CD14-positive monocyte (primary cell): Measurements from ENCODE around the gene PTRH1. TPM values are rescaled to one million over a fixed set of nuclear protein-coding genes. Genes with fewer than 3 reads are reported as not detected.

Experiments used
- DNase-seq, 3 donors: peaks; one replicate each; pipeline ENCODE4 v3.0.0-alpha.2; 2011 to 2022
- H2AFZ ChIP-seq: 2 replicates; pipeline ENCODE4 v1.6.0; 2012; ENCODE audit warnings: mild to moderate bottlenecking, low read depth, low read length, inconsistent platforms; ENCODE audit not compliant: insufficient read depth, poor library complexity, severe bottlenecking
- H3K27ac ChIP-seq, 2 donors: 1 replicate in 1 of 2; 2 replicates in 1 of 2; pipeline ENCODE4 v1.5.1; 2012 to 2013; ENCODE audit warnings: low read length in 2 of 2, control low read depth in 1 of 2, inconsistent platforms in 1 of 2, low read depth in 1 of 2, mild to moderate bottlenecking in 1 of 2
- H3K27me3 ChIP-seq, 2 donors: one replicate each; pipeline versions ENCODE4 v1.6.0 to v1.6.1; 2011 to 2013; ENCODE audit warnings: low read length in 2 of 2; ENCODE audit not compliant: control insufficient read depth in 2 of 2, insufficient read depth in 2 of 2
- H3K36me3 ChIP-seq, 2 donors: replicated peaks in 1 of 2; 1 replicate in 1 of 2; 2 replicates in 1 of 2; pipeline versions ENCODE4 v1.5.1 to v1.6.1; 2012 to 2013; ENCODE audit warnings: low read length in 2 of 2, control low read depth in 1 of 2, inconsistent platforms in 1 of 2, mild to moderate bottlenecking in 1 of 2; ENCODE audit not compliant: insufficient read depth in 2 of 2, control insufficient read depth in 1 of 2
- H3K4me1 ChIP-seq, 2 donors: 1 replicate in 1 of 2; 2 replicates in 1 of 2; pipeline versions ENCODE4 v1.5.1 to v1.6.1; 2012 to 2013; ENCODE audit warnings: low read length in 2 of 2, control low read depth in 1 of 2, inconsistent platforms in 1 of 2, mild to moderate bottlenecking in 1 of 2, moderate library complexity in 1 of 2; ENCODE audit not compliant: insufficient read depth in 2 of 2, control insufficient read depth in 1 of 2
- H3K4me2 ChIP-seq: replicated peaks from 2 replicates; pipeline ENCODE3; 2012; ENCODE audit warnings: low read length, moderate library complexity, mild to moderate bottlenecking; ENCODE audit not compliant: poor library complexity, severe bottlenecking; ENCODE audit errors: extremely low read depth
- H3K4me3 ChIP-seq, 3 experiments: fragments of 200-600 bp in 1 of 3; sonication (generic) in 1 of 3; replicated peaks in 1 of 3; 1 replicate in 2 of 3; 2 replicates in 1 of 3; pipeline ENCODE4 v1.5.1; 2011 to 2013; ENCODE audit warnings: low read length in 3 of 3, mild to moderate bottlenecking in 3 of 3, control low read depth in 2 of 3, low read depth in 2 of 3, inconsistent platforms in 1 of 3, moderate library complexity in 1 of 3
- H3K79me2 ChIP-seq: 2 replicates; pipeline ENCODE4 v1.6.0; 2012; ENCODE audit warnings: mild to moderate bottlenecking, control low read depth, inconsistent platforms, low read length, moderate library complexity; ENCODE audit not compliant: insufficient read depth
- H3K9ac ChIP-seq: 2 replicates; pipeline ENCODE4 v1.6.0; 2017; ENCODE audit warnings: low read length, mild to moderate bottlenecking; ENCODE audit not compliant: insufficient read depth, poor library complexity, severe bottlenecking
- H3K9me3 ChIP-seq, 2 donors: replicated peaks in 1 of 2; 1 replicate in 1 of 2; 2 replicates in 1 of 2; pipeline versions ENCODE4 v1.5.1 to v1.6.1; 2012 to 2013; ENCODE audit warnings: low read length in 2 of 2, control low read depth in 1 of 2; ENCODE audit not compliant: control insufficient read depth in 1 of 2, insufficient read depth in 1 of 2
- H4K20me1 ChIP-seq: 2 replicates; pipeline ENCODE4 v1.6.0; 2012; ENCODE audit warnings: mild to moderate bottlenecking, low read length, control low read depth, moderate library complexity; ENCODE audit not compliant: insufficient read depth
- H3K27ac Mint-ChIP-seq, 7 donors: one replicate each; pipeline ENCODE4 v1.8.0; 2020; ENCODE audit warnings: mild to moderate bottlenecking in 7 of 7, mixed read lengths in 7 of 7, moderate library complexity in 6 of 7, inconsistent platforms in 2 of 7
- H3K27me3 Mint-ChIP-seq, 3 donors: one replicate each; pipeline ENCODE4 v1.8.0; 2021 to 2022; ENCODE audit warnings: low read depth in 3 of 3, mild to moderate bottlenecking in 3 of 3, mixed read lengths in 3 of 3, moderate library complexity in 3 of 3, inconsistent platforms in 1 of 3
- H3K36me3 Mint-ChIP-seq, 2 donors: one replicate each; pipeline ENCODE4 v1.8.0; 2020; ENCODE audit warnings: mixed read lengths in 2 of 2, inconsistent platforms in 1 of 2, mild to moderate bottlenecking in 1 of 2
- H3K4me1 Mint-ChIP-seq: one replicate; pipeline ENCODE4 v1.8.0; 2020; ENCODE audit warnings: mild to moderate bottlenecking, mixed read lengths
- H3K4me3 Mint-ChIP-seq, 2 donors: one replicate each; pipeline ENCODE4 v1.8.0; 2020; ENCODE audit warnings: mild to moderate bottlenecking in 2 of 2, mixed read lengths in 2 of 2, moderate library complexity in 1 of 2
- H3K9me3 Mint-ChIP-seq, 7 donors: one replicate each; pipeline ENCODE4 v1.8.0; 2020 to 2022; ENCODE audit warnings: mixed read lengths in 7 of 7, mild to moderate bottlenecking in 6 of 7, moderate library complexity in 6 of 7, inconsistent platforms in 2 of 7
- WGBS: methylation state at CpG from one replicate; pipeline ENCODE4 v1.1.5; 2013; ENCODE audit warnings: missing lambda C conversion rate; ENCODE audit not compliant: insufficient coverage; 5-methylcytosine and 5-hydroxymethylcytosine counted together
- intact Hi-C, 2 donors: fragments of 100-400 bp; cut with micrococcal nuclease; formaldehyde crosslinking; loops; one replicate each; pipeline versions ENCODE4 v1.15.0 to v1.15.1; 2023
- polyA plus RNA-seq, 3 donors: library from polyadenylated mRNA; depleted of rRNA in 1 of 3; unstranded in 2 of 3; stranded (reverse) in 1 of 3; fragments of 300-500 nt in 2 of 3; fragments of >200 nt in 1 of 3; fragmentation: Illumina TruSeq in 2 of 3; gene quantifications; 1 replicate in 2 of 3; 2 replicates in 1 of 3; pipeline ENCODE4 v1.2.3, GENCODE V29; 2012 to 2021
- TF ChIP-seq, protein P1 (sequence below): fragments of 200-600 bp; IDR thresholded peaks from one replicate; pipeline ENCODE4 v1.8.0; 2022; ENCODE audit warnings: antibody characterized with exemption, mild to moderate bottlenecking

Gene PTRH1
- polyA plus RNA-seq, 3 donors, result 6.9 to 19.9 (median 19.5) TPM

DNA sequence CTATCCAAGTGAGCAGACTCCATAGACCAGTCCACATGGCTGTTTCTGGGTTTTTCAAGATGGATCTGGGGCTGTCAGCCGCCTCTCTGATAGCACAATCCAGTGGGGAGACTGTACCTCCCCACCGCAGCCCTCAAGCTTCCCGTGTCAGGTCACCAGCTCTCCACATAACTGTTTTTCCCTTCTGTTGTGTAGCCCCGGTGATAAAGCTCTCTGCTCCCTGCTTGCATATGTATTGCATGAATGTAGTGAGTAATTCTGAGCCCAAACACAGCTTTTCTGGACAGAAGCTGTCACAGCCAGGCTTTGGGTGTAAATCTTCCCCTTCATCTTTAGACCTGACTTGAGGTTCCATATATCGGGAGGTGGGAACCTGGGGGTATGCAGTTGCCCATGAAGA lies 31.7 kb downstream of the PTRH1 start:
- no peaks in the 10 kb centered on the region for H3K79me2 ChIP-seq
- WGBS, result 100% methylated on average over 2 of the region's 5 CpGs
- TF ChIP-seq, protein P1, sequence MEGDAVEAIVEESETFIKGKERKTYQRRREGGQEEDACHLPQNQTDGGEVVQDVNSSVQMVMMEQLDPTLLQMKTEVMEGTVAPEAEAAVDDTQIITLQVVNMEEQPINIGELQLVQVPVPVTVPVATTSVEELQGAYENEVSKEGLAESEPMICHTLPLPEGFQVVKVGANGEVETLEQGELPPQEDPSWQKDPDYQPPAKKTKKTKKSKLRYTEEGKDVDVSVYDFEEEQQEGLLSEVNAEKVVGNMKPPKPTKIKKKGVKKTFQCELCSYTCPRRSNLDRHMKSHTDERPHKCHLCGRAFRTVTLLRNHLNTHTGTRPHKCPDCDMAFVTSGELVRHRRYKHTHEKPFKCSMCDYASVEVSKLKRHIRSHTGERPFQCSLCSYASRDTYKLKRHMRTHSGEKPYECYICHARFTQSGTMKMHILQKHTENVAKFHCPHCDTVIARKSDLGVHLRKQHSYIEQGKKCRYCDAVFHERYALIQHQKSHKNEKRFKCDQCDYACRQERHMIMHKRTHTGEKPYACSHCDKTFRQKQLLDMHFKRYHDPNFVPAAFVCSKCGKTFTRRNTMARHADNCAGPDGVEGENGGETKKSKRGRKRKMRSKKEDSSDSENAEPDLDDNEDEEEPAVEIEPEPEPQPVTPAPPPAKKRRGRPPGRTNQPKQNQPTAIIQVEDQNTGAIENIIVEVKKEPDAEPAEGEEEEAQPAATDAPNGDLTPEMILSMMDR, result no peak
- H3K27ac ChIP-seq, result no peak overlapping the region
- H3K36me3 Mint-ChIP-seq, result no peaks in the 10 kb centered on the region
- H3K27me3 ChIP-seq, result no peaks in the 10 kb centered on the region
- no peak for DNase-seq
- no peak overlapping the region for H3K4me3 ChIP-seq
- intact Hi-C loops, result no loop called here
- H4K20me1 ChIP-seq, result no peaks in the 10 kb centered on the region
- no peak overlapping the region for H3K9ac ChIP-seq
- no peak overlapping the region for H3K27ac Mint-ChIP-seq
- H3K4me2 ChIP-seq, result no peak overlapping the region
- H3K4me3 Mint-ChIP-seq, result no peak overlapping the region
- H3K9me3 ChIP-seq, result no peaks in the 10 kb centered on the region
- peaks cover 0 to 7% (median 2%) of the 10 kb centered on the region in 3 donors for H3K27me3 Mint-ChIP-seq
- H3K4me1 ChIP-seq, result no peaks in the 10 kb centered on the region
- no peaks in the 10 kb centered on the region for H3K9me3 Mint-ChIP-seq
- H3K36me3 ChIP-seq, result no peaks in the 10 kb centered on the region
- H2AFZ ChIP-seq, result no peak overlapping the region
- no peaks in the 10 kb centered on the region for H3K4me1 Mint-ChIP-seq

DNA sequence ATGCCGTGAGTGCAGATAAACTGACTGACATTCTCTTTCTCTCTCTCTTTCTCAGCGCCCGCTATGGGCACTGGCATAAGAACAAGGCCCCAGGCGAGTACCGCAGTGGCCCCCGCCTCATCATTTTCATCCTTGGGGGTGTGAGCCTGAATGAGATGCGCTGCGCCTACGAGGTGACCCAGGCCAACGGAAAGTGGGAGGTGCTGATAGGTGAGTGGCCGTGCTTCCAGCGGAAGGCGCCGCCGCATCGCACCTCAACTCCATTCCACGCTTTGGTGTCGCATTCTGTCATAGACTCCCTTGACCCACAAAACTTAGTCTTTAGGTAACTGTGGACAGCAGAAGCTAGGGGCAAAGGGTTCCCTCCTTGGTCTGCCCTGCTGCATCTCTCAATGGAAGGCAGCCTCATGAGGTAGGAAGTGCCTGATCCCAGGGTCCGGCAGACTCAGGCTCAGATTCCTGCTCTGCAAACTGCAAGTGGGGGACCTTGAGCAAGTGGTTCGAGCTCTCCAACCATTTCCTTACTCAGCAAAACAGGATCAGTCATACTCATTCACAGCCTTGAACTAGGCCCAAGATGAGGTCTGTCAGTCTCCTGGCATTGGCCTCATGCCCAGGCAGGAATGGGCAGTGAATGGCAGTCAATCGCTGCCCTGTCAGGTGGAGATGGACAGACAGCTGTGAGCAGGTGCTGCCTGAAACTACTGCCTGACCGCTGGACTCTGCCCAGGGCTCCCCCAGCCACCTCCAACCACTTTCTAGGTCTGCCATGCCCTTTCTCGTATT lies 32.9 kb downstream of the PTRH1 start:
- WGBS, result 97% methylated on average over 4 of the region's 23 CpGs
- Histone ChIP-seq H3K79me2 (no peaks in the 10 kb centered on the region), H2AFZ (no peak overlapping the region), H3K9me3 (no peaks in the 10 kb centered on the region), H3K27ac (no peak overlapping the region), H3K4me3 (no peak overlapping the region), H3K4me1 (no peaks in the 10 kb centered on the region), H3K4me2 (no peak overlapping the region), H3K9ac (no peak overlapping the region), H3K27me3 (no peaks in the 10 kb centered on the region), H3K36me3 (no peaks in the 10 kb centered on the region), H4K20me1 (no peaks in the 10 kb centered on the region)
- H3K4me3 Mint-ChIP-seq, result no peak overlapping the region
- H3K4me1 Mint-ChIP-seq, result no peaks in the 10 kb centered on the region
- H3K36me3 Mint-ChIP-seq, result no peaks in the 10 kb centered on the region
- no peaks in the 10 kb centered on the region for H3K9me3 Mint-ChIP-seq
- H3K27ac Mint-ChIP-seq, result no peak overlapping the region
- H3K27me3 Mint-ChIP-seq, result peaks cover 0 to 7% (median 2%) of the 10 kb centered on the region in 3 donors
- intact Hi-C loops, result no loop called here
- TF ChIP-seq, protein P1, result no peak
- no peak for DNase-seq
